HEK293 (cell line): ENCODE data around the gene RFNG.

Experiments
- CTCF ChIP-seq: fragments of 450-650 bp; formaldehyde crosslinking; IDR thresholded peaks from 2 replicates; pipeline ENCODE4 v1.5.1; 2016; ENCODE audit warnings: missing biosample characterization, missing genetic modification characterization
- GFI1B ChIP-seq: fragments of 450-650 bp; formaldehyde crosslinking; IDR thresholded peaks from 2 replicates; pipeline ENCODE4 v1.5.1; 2016; ENCODE audit warnings: missing biosample characterization, missing genetic modification characterization
- SETDB1 ChIP-seq: IDR thresholded peaks from one replicate; pipeline ENCODE4 v1.6.1; 2017; ENCODE audit warnings: mild to moderate bottlenecking, low read length, moderate library complexity, mixed read lengths; ENCODE audit not compliant: insufficient read length
- ZNF133 ChIP-seq: fragments of 450-650 bp; formaldehyde crosslinking; IDR thresholded peaks from 2 replicates; pipeline ENCODE4 v1.5.1; 2016; ENCODE audit warnings: missing biosample characterization, missing genetic modification characterization
- ZNF140 ChIP-seq: fragments of 450-650 bp; formaldehyde crosslinking; IDR thresholded peaks from 2 replicates; pipeline ENCODE4 v1.5.1; 2016; ENCODE audit warnings: missing biosample characterization, missing genetic modification characterization
- ZNF280D ChIP-seq: fragments of 450-650 bp; formaldehyde crosslinking; IDR thresholded peaks from 2 replicates; pipeline ENCODE4 v1.5.1; 2016; ENCODE audit warnings: missing biosample characterization, missing genetic modification characterization
- ZNF362 ChIP-seq: fragments of 450-650 bp; formaldehyde crosslinking; IDR thresholded peaks from 2 replicates; pipeline ENCODE4 v1.5.1; 2016; ENCODE audit warnings: missing biosample characterization, missing genetic modification characterization

GRCh38 chr17:82090549-82091263 is 39.1 kb upstream of the RFNG start:
- TF ChIP-seq CTCF (tag by site-specific recombination) (no peak), ZNF140 (tag by site-specific recombination) (no peak), SETDB1 (no peak), GFI1B (no peak), ZNF280D (no peak), ZNF362 (tag by site-specific recombination) (no peak), ZNF133 (tag by site-specific recombination) (no peak)
